ENCODE measurements around the gene MYO18B. TPM values are rescaled to one million over a fixed set of nuclear protein-coding genes. Genes with fewer than 3 reads are reported as not detected.

MYO18B gene
- total and polyA plus RNA-seq, 2 of the 8 experiments (the other 6 are each of a cell fraction or from before 2014, with no cell fraction given), result 0.62 to 0.78 TPM

DNA sequence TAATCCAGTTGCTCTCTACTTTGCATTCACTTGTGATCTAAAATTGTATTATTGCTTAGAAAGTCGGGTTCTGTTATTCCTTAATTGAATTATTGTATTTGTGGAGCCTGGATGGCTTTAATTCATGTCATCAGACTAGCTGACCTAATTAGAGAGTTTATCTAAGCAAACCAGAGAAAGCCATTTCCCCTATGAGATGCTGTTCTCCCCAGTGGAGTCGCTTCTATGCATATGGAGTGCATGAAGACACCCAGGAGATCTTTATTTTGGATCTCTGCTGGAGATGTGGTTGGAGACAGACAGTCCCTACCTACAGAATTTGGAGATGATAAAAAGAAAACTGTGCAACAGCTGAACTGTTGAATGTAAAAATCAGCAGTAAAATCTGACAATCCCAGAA, 45.2 kb upstream of the MYO18B start (continued):
- TF ChIP-seq, protein P1, sequence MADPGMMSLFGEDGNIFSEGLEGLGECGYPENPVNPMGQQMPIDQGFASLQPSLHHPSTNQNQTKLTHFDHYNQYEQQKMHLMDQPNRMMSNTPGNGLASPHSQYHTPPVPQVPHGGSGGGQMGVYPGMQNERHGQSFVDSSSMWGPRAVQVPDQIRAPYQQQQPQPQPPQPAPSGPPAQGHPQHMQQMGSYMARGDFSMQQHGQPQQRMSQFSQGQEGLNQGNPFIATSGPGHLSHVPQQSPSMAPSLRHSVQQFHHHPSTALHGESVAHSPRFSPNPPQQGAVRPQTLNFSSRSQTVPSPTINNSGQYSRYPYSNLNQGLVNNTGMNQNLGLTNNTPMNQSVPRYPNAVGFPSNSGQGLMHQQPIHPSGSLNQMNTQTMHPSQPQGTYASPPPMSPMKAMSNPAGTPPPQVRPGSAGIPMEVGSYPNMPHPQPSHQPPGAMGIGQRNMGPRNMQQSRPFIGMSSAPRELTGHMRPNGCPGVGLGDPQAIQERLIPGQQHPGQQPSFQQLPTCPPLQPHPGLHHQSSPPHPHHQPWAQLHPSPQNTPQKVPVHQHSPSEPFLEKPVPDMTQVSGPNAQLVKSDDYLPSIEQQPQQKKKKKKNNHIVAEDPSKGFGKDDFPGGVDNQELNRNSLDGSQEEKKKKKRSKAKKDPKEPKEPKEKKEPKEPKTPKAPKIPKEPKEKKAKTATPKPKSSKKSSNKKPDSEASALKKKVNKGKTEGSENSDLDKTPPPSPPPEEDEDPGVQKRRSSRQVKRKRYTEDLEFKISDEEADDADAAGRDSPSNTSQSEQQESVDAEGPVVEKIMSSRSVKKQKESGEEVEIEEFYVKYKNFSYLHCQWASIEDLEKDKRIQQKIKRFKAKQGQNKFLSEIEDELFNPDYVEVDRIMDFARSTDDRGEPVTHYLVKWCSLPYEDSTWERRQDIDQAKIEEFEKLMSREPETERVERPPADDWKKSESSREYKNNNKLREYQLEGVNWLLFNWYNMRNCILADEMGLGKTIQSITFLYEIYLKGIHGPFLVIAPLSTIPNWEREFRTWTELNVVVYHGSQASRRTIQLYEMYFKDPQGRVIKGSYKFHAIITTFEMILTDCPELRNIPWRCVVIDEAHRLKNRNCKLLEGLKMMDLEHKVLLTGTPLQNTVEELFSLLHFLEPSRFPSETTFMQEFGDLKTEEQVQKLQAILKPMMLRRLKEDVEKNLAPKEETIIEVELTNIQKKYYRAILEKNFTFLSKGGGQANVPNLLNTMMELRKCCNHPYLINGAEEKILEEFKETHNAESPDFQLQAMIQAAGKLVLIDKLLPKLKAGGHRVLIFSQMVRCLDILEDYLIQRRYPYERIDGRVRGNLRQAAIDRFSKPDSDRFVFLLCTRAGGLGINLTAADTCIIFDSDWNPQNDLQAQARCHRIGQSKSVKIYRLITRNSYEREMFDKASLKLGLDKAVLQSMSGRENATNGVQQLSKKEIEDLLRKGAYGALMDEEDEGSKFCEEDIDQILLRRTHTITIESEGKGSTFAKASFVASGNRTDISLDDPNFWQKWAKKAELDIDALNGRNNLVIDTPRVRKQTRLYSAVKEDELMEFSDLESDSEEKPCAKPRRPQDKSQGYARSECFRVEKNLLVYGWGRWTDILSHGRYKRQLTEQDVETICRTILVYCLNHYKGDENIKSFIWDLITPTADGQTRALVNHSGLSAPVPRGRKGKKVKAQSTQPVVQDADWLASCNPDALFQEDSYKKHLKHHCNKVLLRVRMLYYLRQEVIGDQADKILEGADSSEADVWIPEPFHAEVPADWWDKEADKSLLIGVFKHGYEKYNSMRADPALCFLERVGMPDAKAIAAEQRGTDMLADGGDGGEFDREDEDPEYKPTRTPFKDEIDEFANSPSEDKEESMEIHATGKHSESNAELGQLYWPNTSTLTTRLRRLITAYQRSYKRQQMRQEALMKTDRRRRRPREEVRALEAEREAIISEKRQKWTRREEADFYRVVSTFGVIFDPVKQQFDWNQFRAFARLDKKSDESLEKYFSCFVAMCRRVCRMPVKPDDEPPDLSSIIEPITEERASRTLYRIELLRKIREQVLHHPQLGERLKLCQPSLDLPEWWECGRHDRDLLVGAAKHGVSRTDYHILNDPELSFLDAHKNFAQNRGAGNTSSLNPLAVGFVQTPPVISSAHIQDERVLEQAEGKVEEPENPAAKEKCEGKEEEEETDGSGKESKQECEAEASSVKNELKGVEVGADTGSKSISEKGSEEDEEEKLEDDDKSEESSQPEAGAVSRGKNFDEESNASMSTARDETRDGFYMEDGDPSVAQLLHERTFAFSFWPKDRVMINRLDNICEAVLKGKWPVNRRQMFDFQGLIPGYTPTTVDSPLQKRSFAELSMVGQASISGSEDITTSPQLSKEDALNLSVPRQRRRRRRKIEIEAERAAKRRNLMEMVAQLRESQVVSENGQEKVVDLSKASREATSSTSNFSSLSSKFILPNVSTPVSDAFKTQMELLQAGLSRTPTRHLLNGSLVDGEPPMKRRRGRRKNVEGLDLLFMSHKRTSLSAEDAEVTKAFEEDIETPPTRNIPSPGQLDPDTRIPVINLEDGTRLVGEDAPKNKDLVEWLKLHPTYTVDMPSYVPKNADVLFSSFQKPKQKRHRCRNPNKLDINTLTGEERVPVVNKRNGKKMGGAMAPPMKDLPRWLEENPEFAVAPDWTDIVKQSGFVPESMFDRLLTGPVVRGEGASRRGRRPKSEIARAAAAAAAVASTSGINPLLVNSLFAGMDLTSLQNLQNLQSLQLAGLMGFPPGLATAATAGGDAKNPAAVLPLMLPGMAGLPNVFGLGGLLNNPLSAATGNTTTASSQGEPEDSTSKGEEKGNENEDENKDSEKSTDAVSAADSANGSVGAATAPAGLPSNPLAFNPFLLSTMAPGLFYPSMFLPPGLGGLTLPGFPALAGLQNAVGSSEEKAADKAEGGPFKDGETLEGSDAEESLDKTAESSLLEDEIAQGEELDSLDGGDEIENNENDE (IDR thresholded peaks at IDR 0.05; ENCODE audit: insufficient replicate concordance, low read length), result no peak
- TF ChIP-seq PHF8 (conservative IDR thresholded peaks at IDR 0.05; ENCODE audit: low read depth, low read length) (no peak), RNF2 (IDR thresholded peaks at IDR 0.05; ENCODE audit: borderline replicate concordance, low read depth, low read length, missing control alignments, poor library complexity, severe bottlenecking) (no peak), ASH2L (IDR thresholded peaks at IDR 0.05; ENCODE audit: low read length) (no peak), RAD21 (IDR thresholded peaks at IDR 0.05 in 1 of 2, conservative IDR thresholded peaks at IDR 0.05 in 1 of 2; ENCODE audit: low read depth in 2 of 2, low read length in 2 of 2) (no peak)
